HL-60/S4 treated with phorbol 12-myristate 13-acetate at 8.2 ng/mL for 4 days and 3 days (cell line): Measurements from ENCODE around the gene OR5H14.
"Not testable (repeated sequence)": the region's sequence is repeated elsewhere in the genome, so short reads cannot be mapped to it uniquely, and the experiment has no call there.

Experiments
- in situ Hi-C: fragments of 300-500 bp; cut with MboI; formaldehyde crosslinking; loops from 2 replicates; pipeline ENCODE4 v1.15.0; 2022; ENCODE audit warnings: low sequenced_read_pairs

OR5H14 gene

DNA sequence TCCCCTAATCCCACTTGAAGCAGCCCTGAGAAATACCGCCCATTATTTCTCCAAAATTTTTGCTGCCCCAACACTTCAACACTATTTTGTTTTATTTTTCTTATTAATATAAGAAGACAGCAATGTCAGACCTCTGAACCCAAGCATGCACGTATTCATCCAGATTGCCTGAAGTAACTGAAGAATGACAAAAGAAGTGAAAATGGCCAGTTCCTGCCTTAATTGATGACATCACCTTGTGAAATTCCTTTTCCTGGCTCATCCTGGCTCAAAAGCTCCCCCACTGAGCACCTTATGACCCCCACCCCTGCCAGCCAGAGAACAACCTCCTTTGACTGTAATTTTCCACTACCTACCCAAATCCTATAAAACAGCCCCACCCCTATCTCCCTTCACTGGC, 49.0 kb downstream of the OR5H14 start:
- in situ Hi-C loops, result not testable (repeated sequence)

- in situ Hi-C loops, result no loop called here
Observed at GRCh38 chr3:98199020-98199419, 51.7 kb downstream of the OR5H14 start.
